GM23338 (cell line): ENCODE measurements around the gene SYCP3. TPM values are rescaled to one million over a fixed set of nuclear protein-coding genes. Genes with fewer than 3 reads are reported as not detected.

Experiments used
- ATAC-seq: fragments of 200-7000 bp; cut with Tn5 transposase; 3 replicates; pipeline ENCODE4 v1.9.1; 2020
- DNase-seq: peaks from one replicate; pipeline ENCODE4 v3.0.0-alpha.2; 2015; ENCODE audit warnings: low spot score
- H2AFZ ChIP-seq: fragments of 200-600 bp; sonication (generic); 2 replicates; pipeline ENCODE4 v1.8.0; 2016; ENCODE audit warnings: antibody characterized with exemption, mild to moderate bottlenecking, moderate library complexity
- H3F3A ChIP-seq: fragments of 200-600 bp; sonication (generic); replicated peaks from 2 replicates; pipeline ENCODE4 v1.8.0; 2017; ENCODE audit warnings: antibody characterized with exemption, mixed run types, low read depth
- H3K27ac ChIP-seq: fragments of 200-600 bp; sonication (generic); 2 replicates; pipeline ENCODE4 v1.6.1; 2016; ENCODE audit warnings: low read depth
- H3K27me3 ChIP-seq: fragments of 200-600 bp; sonication (generic); 2 replicates; pipeline ENCODE4 v1.8.0; 2016; ENCODE audit warnings: mild to moderate bottlenecking, mixed run types, moderate library complexity; ENCODE audit not compliant: insufficient read depth
- H3K36me3 ChIP-seq: fragments of 200-600 bp; sonication (generic); 2 replicates; pipeline ENCODE4 v1.8.0; 2016; ENCODE audit warnings: mild to moderate bottlenecking; ENCODE audit not compliant: insufficient read depth
- H3K4me1 ChIP-seq: fragments of 200-600 bp; sonication (generic); 2 replicates; pipeline ENCODE4 v1.8.0; 2016; ENCODE audit warnings: mild to moderate bottlenecking, moderate library complexity; ENCODE audit not compliant: insufficient read depth
- H3K4me2 ChIP-seq: fragments of 200-600 bp; sonication (generic); 2 replicates; pipeline ENCODE4 v1.7.1; 2017; ENCODE audit warnings: mixed run types
- H3K4me3 ChIP-seq: fragments of 200-600 bp; sonication (generic); 2 replicates; pipeline ENCODE4 v1.6.1; 2016; ENCODE audit warnings: mixed run types
- H3K79me2 ChIP-seq: fragments of 200-600 bp; sonication (generic); replicated peaks from 2 replicates; pipeline ENCODE4 v1.8.0; 2017; ENCODE audit warnings: mild to moderate bottlenecking; ENCODE audit not compliant: insufficient read depth
- H3K9me2 ChIP-seq: fragments of 200-600 bp; sonication (generic); 2 replicates; pipeline ENCODE4 v1.8.0; 2017; ENCODE audit not compliant: insufficient read depth
- H4K20me1 ChIP-seq: fragments of 200-600 bp; sonication (generic); replicated peaks from 2 replicates; pipeline ENCODE4 v1.8.0; 2017; ENCODE audit warnings: mild to moderate bottlenecking; ENCODE audit not compliant: insufficient read depth
- H3K27ac Mint-ChIP-seq: 2 replicates; pipeline ENCODE4 v1.8.0; 2020; ENCODE audit warnings: inconsistent platforms, mild to moderate bottlenecking, moderate library complexity, mixed read lengths
- H3K27me3 Mint-ChIP-seq: 3 replicates; pipeline ENCODE4 v1.8.0; 2022; ENCODE audit warnings: low read depth, mild to moderate bottlenecking, moderate library complexity, mixed read lengths, inconsistent platforms; ENCODE audit not compliant: insufficient read depth, poor library complexity
- H3K36me3 Mint-ChIP-seq: 3 replicates; pipeline ENCODE4 v1.8.0; 2021; ENCODE audit warnings: low read depth, mild to moderate bottlenecking, inconsistent platforms, moderate library complexity, mixed read lengths
- H3K4me1 Mint-ChIP-seq: 3 replicates; pipeline ENCODE4 v1.8.0; 2020; ENCODE audit warnings: mild to moderate bottlenecking, inconsistent platforms, mixed read lengths
- H3K4me3 Mint-ChIP-seq: 3 replicates; pipeline ENCODE4 v1.8.0; 2021; ENCODE audit warnings: moderate library complexity, mild to moderate bottlenecking, inconsistent platforms, mixed read lengths
- H3K9me3 Mint-ChIP-seq: 3 replicates; pipeline ENCODE4 v1.8.0; 2020; ENCODE audit warnings: moderate library complexity, mild to moderate bottlenecking, inconsistent platforms, mixed read lengths
- CREB1 ChIP-seq: fragments of 250-450 bp; sonication (Bioruptor Pico); IDR thresholded peaks from 2 replicates; pipeline ENCODE4 v1.5.0; 2020; ENCODE audit warnings: low read depth, mild to moderate bottlenecking, moderate library complexity
- EZH2 ChIP-seq: fragments of 200-600 bp; sonication (generic); IDR thresholded peaks from one replicate; pipeline ENCODE4 v1.8.0; 2017; ENCODE audit warnings: antibody characterized with exemption, mild to moderate bottlenecking, low read depth; ENCODE audit not compliant: unreplicated experiment
- EZH2phosphoT487 ChIP-seq: fragments of 200-600 bp; sonication (generic); IDR thresholded peaks from one replicate; pipeline ENCODE4 v1.8.1; 2018; ENCODE audit warnings: antibody characterized with exemption; ENCODE audit not compliant: unreplicated experiment
- JUNB ChIP-seq: IDR thresholded peaks from one replicate; pipeline ENCODE4 v1.6.1; 2016; ENCODE audit warnings: antibody characterized with exemption; ENCODE audit not compliant: unreplicated experiment
- NANOG ChIP-seq: IDR thresholded peaks from 2 replicates; pipeline ENCODE4 v1.6.1; 2016; ENCODE audit warnings: antibody characterized with exemption, borderline replicate concordance
- POLR2AphosphoS5 ChIP-seq: IDR thresholded peaks from 2 replicates; pipeline ENCODE4 v1.6.1; 2016; ENCODE audit warnings: antibody characterized with exemption, low read depth
- STAT1 ChIP-seq: IDR thresholded peaks from one replicate; pipeline ENCODE4 v1.6.1; 2016; ENCODE audit warnings: antibody characterized with exemption; ENCODE audit not compliant: unreplicated experiment
- ZNF114 ChIP-seq: fragments of 250-450 bp; sonication (Bioruptor Pico); IDR thresholded peaks from 2 replicates; pipeline ENCODE4 v1.5.0; 2020; ENCODE audit warnings: mild to moderate bottlenecking, moderate library complexity
- ZNF331 ChIP-seq: fragments of 250-450 bp; sonication (Bioruptor Pico); IDR thresholded peaks from 2 replicates; pipeline ENCODE4 v1.5.0; 2020; ENCODE audit warnings: low read depth, mild to moderate bottlenecking, moderate library complexity
- polyA plus RNA-seq: library from polyadenylated mRNA; unstranded; fragments of >200 nt; fragmentation: Nextera tagmentation; extraction: Ambion mirVana; gene quantifications from 2 replicates; pipeline ENCODE4 v1.2.1, GENCODE V29; 2016
- total RNA-seq: library from RNA; depleted of rRNA; stranded (reverse); fragments of >200 nt; shearing (Covaris generic); gene quantifications from 2 replicates; pipeline ENCODE4 v1.2.3, GENCODE V29; 2014
- TF ChIP-seq, protein P1 (sequence below), 2 experiments: fragments of 200-600 bp in 1 of 2; sonication (generic) in 1 of 2; conservative IDR thresholded peaks; 2 replicates each; pipeline versions ENCODE4 v1.5.1 to v1.6.1; 2016 to 2017; ENCODE audit warnings: antibody characterized with exemption in 2 of 2, low read depth in 2 of 2, mild to moderate bottlenecking in 2 of 2, moderate library complexity in 1 of 2
- TF ChIP-seq, protein P2 (sequence below): IDR thresholded peaks from 2 replicates; pipeline ENCODE4 v1.6.1; 2016; ENCODE audit warnings: antibody characterized with exemption
- TF ChIP-seq, protein P3 (sequence below): fragments of 250-450 bp; sonication (Bioruptor Pico); IDR thresholded peaks from 2 replicates; pipeline ENCODE4 v1.5.0; 2020; ENCODE audit warnings: mild to moderate bottlenecking, moderate library complexity
- TF ChIP-seq, protein P4 (sequence below): IDR thresholded peaks from one replicate; pipeline ENCODE4 v1.6.1; 2018; ENCODE audit warnings: antibody characterized with exemption; ENCODE audit not compliant: unreplicated experiment

The SYCP3 gene
- total and polyA plus RNA-seq, 2 experiments from 2014 or later, result 0.07 to 1.5 TPM

DNA sequence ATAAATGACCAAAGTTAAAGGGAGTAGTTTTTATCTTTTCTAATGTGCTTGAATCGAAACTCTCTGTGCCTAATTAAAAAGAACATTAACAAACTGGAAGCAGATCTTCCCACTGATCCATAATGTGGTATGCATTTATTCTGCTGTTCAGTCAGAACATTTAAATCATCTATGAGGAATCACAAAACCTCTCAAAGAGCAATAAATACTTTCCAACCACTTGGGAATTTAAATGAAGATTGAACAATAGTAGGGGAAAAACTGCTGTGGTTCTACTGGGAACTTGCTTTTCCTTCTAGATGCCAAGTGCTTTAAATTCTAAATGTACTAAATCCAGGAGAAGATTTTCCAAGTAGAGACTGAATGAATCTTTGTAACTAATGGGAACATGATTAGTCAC lies 54.2 kb downstream of the SYCP3 start:
- ATAC-seq, result no peak
- no peak overlapping the region for H3K4me3 ChIP-seq
- H3K27ac Mint-ChIP-seq, result peak overlapping the region; percentile 66; the same call in 1 of the 2 replicates
- H3K36me3 Mint-ChIP-seq, result no peaks in the 10 kb centered on the region
- no peak overlapping the region for H3K4me3 Mint-ChIP-seq
- TF ChIP-seq, protein P1, sequence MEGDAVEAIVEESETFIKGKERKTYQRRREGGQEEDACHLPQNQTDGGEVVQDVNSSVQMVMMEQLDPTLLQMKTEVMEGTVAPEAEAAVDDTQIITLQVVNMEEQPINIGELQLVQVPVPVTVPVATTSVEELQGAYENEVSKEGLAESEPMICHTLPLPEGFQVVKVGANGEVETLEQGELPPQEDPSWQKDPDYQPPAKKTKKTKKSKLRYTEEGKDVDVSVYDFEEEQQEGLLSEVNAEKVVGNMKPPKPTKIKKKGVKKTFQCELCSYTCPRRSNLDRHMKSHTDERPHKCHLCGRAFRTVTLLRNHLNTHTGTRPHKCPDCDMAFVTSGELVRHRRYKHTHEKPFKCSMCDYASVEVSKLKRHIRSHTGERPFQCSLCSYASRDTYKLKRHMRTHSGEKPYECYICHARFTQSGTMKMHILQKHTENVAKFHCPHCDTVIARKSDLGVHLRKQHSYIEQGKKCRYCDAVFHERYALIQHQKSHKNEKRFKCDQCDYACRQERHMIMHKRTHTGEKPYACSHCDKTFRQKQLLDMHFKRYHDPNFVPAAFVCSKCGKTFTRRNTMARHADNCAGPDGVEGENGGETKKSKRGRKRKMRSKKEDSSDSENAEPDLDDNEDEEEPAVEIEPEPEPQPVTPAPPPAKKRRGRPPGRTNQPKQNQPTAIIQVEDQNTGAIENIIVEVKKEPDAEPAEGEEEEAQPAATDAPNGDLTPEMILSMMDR (conservative IDR thresholded peaks at IDR 0.05; ENCODE audit: low read depth in 2 of 2), result no peak
- no peak for TF ChIP-seq STAT1
- TF ChIP-seq, protein P2, sequence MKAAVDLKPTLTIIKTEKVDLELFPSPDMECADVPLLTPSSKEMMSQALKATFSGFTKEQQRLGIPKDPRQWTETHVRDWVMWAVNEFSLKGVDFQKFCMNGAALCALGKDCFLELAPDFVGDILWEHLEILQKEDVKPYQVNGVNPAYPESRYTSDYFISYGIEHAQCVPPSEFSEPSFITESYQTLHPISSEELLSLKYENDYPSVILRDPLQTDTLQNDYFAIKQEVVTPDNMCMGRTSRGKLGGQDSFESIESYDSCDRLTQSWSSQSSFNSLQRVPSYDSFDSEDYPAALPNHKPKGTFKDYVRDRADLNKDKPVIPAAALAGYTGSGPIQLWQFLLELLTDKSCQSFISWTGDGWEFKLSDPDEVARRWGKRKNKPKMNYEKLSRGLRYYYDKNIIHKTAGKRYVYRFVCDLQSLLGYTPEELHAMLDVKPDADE, result no peak
- TF ChIP-seq, protein P3, sequence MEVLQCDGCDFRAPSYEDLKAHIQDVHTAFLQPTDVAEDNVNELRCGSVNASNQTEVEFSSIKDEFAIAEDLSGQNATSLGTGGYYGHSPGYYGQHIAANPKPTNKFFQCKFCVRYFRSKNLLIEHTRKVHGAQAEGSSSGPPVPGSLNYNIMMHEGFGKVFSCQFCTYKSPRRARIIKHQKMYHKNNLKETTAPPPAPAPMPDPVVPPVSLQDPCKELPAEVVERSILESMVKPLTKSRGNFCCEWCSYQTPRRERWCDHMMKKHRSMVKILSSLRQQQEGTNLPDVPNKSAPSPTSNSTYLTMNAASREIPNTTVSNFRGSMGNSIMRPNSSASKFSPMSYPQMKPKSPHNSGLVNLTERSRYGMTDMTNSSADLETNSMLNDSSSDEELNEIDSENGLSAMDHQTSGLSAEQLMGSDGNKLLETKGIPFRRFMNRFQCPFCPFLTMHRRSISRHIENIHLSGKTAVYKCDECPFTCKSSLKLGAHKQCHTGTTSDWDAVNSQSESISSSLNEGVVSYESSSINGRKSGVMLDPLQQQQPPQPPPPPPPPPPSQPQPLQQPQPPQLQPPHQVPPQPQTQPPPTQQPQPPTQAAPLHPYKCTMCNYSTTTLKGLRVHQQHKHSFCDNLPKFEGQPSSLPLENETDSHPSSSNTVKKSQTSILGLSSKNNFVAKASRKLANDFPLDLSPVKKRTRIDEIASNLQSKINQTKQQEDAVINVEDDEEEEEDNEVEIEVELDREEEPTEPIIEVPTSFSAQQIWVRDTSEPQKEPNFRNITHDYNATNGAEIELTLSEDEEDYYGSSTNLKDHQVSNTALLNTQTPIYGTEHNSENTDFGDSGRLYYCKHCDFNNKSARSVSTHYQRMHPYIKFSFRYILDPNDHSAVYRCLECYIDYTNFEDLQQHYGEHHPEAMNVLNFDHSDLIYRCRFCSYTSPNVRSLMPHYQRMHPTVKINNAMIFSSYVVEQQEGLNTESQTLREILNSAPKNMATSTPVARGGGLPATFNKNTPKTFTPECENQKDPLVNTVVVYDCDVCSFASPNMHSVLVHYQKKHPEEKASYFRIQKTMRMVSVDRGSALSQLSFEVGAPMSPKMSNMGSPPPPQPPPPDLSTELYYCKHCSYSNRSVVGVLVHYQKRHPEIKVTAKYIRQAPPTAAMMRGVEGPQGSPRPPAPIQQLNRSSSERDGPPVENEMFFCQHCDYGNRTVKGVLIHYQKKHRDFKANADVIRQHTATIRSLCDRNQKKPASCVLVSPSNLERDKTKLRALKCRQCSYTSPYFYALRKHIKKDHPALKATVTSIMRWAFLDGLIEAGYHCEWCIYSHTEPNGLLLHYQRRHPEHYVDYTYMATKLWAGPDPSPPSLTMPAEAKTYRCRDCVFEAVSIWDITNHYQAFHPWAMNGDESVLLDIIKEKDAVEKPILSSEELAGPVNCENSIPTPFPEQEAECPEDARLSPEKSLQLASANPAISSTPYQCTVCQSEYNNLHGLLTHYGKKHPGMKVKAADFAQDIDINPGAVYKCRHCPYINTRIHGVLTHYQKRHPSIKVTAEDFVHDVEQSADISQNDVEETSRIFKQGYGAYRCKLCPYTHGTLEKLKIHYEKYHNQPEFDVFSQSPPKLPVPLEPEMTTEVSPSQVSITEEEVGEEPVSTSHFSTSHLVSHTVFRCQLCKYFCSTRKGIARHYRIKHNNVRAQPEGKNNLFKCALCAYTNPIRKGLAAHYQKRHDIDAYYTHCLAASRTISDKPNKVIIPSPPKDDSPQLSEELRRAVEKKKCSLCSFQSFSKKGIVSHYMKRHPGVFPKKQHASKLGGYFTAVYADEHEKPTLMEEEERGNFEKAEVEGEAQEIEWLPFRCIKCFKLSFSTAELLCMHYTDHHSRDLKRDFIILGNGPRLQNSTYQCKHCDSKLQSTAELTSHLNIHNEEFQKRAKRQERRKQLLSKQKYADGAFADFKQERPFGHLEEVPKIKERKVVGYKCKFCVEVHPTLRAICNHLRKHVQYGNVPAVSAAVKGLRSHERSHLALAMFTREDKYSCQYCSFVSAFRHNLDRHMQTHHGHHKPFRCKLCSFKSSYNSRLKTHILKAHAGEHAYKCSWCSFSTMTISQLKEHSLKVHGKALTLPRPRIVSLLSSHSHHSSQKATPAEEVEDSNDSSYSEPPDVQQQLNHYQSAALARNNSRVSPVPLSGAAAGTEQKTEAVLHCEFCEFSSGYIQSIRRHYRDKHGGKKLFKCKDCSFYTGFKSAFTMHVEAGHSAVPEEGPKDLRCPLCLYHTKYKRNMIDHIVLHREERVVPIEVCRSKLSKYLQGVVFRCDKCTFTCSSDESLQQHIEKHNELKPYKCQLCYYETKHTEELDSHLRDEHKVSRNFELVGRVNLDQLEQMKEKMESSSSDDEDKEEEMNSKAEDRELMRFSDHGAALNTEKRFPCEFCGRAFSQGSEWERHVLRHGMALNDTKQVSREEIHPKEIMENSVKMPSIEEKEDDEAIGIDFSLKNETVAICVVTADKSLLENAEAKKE (CRISPR knock-in tag), result no peak
- no peak for TF ChIP-seq CREB1
- TF ChIP-seq EZH2phosphoT487, result no peak
- TF ChIP-seq ZNF114 (CRISPR knock-in tag), result no peak
- TF ChIP-seq NANOG, result no peak
- TF ChIP-seq POLR2AphosphoS5, result no peak
- no peak for TF ChIP-seq ZNF331 (CRISPR knock-in tag)
- TF ChIP-seq JUNB, result no peak
- no peak for TF ChIP-seq EZH2
- TF ChIP-seq, protein P4, sequence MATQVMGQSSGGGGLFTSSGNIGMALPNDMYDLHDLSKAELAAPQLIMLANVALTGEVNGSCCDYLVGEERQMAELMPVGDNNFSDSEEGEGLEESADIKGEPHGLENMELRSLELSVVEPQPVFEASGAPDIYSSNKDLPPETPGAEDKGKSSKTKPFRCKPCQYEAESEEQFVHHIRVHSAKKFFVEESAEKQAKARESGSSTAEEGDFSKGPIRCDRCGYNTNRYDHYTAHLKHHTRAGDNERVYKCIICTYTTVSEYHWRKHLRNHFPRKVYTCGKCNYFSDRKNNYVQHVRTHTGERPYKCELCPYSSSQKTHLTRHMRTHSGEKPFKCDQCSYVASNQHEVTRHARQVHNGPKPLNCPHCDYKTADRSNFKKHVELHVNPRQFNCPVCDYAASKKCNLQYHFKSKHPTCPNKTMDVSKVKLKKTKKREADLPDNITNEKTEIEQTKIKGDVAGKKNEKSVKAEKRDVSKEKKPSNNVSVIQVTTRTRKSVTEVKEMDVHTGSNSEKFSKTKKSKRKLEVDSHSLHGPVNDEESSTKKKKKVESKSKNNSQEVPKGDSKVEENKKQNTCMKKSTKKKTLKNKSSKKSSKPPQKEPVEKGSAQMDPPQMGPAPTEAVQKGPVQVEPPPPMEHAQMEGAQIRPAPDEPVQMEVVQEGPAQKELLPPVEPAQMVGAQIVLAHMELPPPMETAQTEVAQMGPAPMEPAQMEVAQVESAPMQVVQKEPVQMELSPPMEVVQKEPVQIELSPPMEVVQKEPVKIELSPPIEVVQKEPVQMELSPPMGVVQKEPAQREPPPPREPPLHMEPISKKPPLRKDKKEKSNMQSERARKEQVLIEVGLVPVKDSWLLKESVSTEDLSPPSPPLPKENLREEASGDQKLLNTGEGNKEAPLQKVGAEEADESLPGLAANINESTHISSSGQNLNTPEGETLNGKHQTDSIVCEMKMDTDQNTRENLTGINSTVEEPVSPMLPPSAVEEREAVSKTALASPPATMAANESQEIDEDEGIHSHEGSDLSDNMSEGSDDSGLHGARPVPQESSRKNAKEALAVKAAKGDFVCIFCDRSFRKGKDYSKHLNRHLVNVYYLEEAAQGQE, result no peak
- DNase-seq, result no peak
- H3K27ac ChIP-seq, result no peak overlapping the region
- H3K4me2 ChIP-seq, result no peak overlapping the region
- peak overlapping the region; percentile 45; the same call in 1 of the 2 replicates for H2AFZ ChIP-seq
- peaks cover 20% of the 10 kb centered on the region for H3K4me1 ChIP-seq
- no peaks in the 10 kb centered on the region for H3K27me3 ChIP-seq
- H3K9me2 ChIP-seq, result no peaks in the 10 kb centered on the region
- H3K36me3 ChIP-seq, result no peaks in the 10 kb centered on the region
- H3K4me1 Mint-ChIP-seq, result peaks cover 9% of the 10 kb centered on the region; the same call in 2 of the 3 replicates
- no peaks in the 10 kb centered on the region for H3F3A ChIP-seq
- H4K20me1 ChIP-seq, result no peaks in the 10 kb centered on the region
- H3K79me2 ChIP-seq, result no peaks in the 10 kb centered on the region
- H3K9me3 Mint-ChIP-seq, result no peaks in the 10 kb centered on the region
- H3K27me3 Mint-ChIP-seq, result no peaks in the 10 kb centered on the region
